ENCODE measurements around the gene EPHX1.

Gene EPHX1

GRCh38 chr1:225842074-225842473, 32.1 kb downstream of the EPHX1 start:
- H3K27ac Mint-ChIP-seq = no peak overlapping the region
- no peaks in the 10 kb centered on the region for H3K9me3 Mint-ChIP-seq
- ATAC-seq = peak; percentile 29
- no peak overlapping the region for H3K4me3 Mint-ChIP-seq
- H3K4me1 Mint-ChIP-seq = peaks cover 33% of the 10 kb centered on the region
- H3K27me3 Mint-ChIP-seq = no peaks in the 10 kb centered on the region
- no peak for DNase-seq

- no peak for ATAC-seq
- H3K4me3 Mint-ChIP-seq = no peak overlapping the region
- peak overlapping the region in 1 of 2 donors; percentile 59 for H3K27ac Mint-ChIP-seq
- H3K9me3 Mint-ChIP-seq = no peaks in the 10 kb centered on the region
- no peaks in the 10 kb centered on the region for H3K27me3 Mint-ChIP-seq
- no peak for DNase-seq
- H3K4me1 Mint-ChIP-seq = peaks cover 41% of the 10 kb centered on the region
Measured at GRCh38 chr1:225842788-225843425, 33.0 kb downstream of the EPHX1 start.

- Mint-ChIP-seq H3K4me3 (no peak overlapping the region), H3K4me1 (peaks cover 47% of the 10 kb centered on the region), H3K9me3 (no peaks in the 10 kb centered on the region), H3K27me3 (no peaks in the 10 kb centered on the region), H3K27ac (no peak overlapping the region)
- DNase-seq (no peak), ATAC-seq (no peak)
Measured at GRCh38 chr1:225843426-225843795, 33.5 kb downstream of the EPHX1 start.

- Mint-ChIP-seq H3K27me3 (no peaks in the 10 kb centered on the region), H3K4me3 (no peak overlapping the region), H3K9me3 (no peaks in the 10 kb centered on the region), H3K27ac (no peak overlapping the region), H3K4me1 (peaks cover 55% of the 10 kb centered on the region)
- ATAC-seq (no peak), DNase-seq (no peak)
Measured at GRCh38 chr1:225844236-225845061, 34.5 kb downstream of the EPHX1 start.

- Mint-ChIP-seq H3K9me3 (no peaks in the 10 kb centered on the region), H3K27me3 (no peaks in the 10 kb centered on the region), H3K4me1 (peaks cover 55% of the 10 kb centered on the region), H3K27ac (peak overlapping the region in 1 of 2 donors; percentile 64), H3K4me3 (no peak overlapping the region)
- no peak for ATAC-seq
- DNase-seq = no peak
Measured at GRCh38 chr1:225845097-225845496, 35.2 kb downstream of the EPHX1 start.

GRCh38 chr1:225845571-225846259, 35.8 kb downstream of the EPHX1 start:
- ATAC-seq (peak; percentile 22), DNase-seq (peak in 1 of 2 donors; percentile 23)
- Mint-ChIP-seq H3K4me3 (no peak overlapping the region), H3K9me3 (no peaks in the 10 kb centered on the region), H3K27ac (peak overlapping the region in 1 of 2 donors; percentile 64), H3K4me1 (peaks cover 58% of the 10 kb centered on the region), H3K27me3 (no peaks in the 10 kb centered on the region)

- H3K4me3 Mint-ChIP-seq = no peak overlapping the region
- DNase-seq = no peak
- ATAC-seq = no peak
- no peaks in the 10 kb centered on the region for H3K27me3 Mint-ChIP-seq
- no peaks in the 10 kb centered on the region for H3K9me3 Mint-ChIP-seq
- H3K27ac Mint-ChIP-seq = no peak overlapping the region
- peaks cover 67% of the 10 kb centered on the region for H3K4me1 Mint-ChIP-seq
Measured at GRCh38 chr1:225846331-225847310, 36.7 kb downstream of the EPHX1 start.

GRCh38 chr1:225847610-225848009, 37.7 kb downstream of the EPHX1 start:
- Mint-ChIP-seq H3K9me3 (no peaks in the 10 kb centered on the region), H3K4me1 (peaks cover 69% of the 10 kb centered on the region), H3K4me3 (peak overlapping the region in 1 of 2 donors; percentile 58), H3K27ac (peak overlapping the region in 1 of 2 donors; percentile 87), H3K27me3 (no peaks in the 10 kb centered on the region)
- DNase-seq = no peak
- peak; percentile 1 for ATAC-seq

GRCh38 chr1:225848030-225848955, 38.4 kb downstream of the EPHX1 start:
- DNase-seq (no peak), ATAC-seq (peak; percentile 49)
- no peaks in the 10 kb centered on the region for H3K9me3 Mint-ChIP-seq
- H3K27me3 Mint-ChIP-seq = no peaks in the 10 kb centered on the region
- H3K27ac Mint-ChIP-seq = peak overlapping the region; percentile 87 to 93
- peaks cover 76% of the 10 kb centered on the region for H3K4me1 Mint-ChIP-seq
- H3K4me3 Mint-ChIP-seq = peak overlapping the region; percentile 58 to 63

- Mint-ChIP-seq H3K27me3 (no peaks in the 10 kb centered on the region), H3K9me3 (no peaks in the 10 kb centered on the region), H3K27ac (peak overlapping the region in 1 of 2 donors; percentile 67), H3K4me1 (peaks cover 84% of the 10 kb centered on the region), H3K4me3 (peak overlapping the region in 1 of 2 donors; percentile 54)
- DNase-seq (peak; percentile 28 to 44), ATAC-seq (peak; percentile 16)
Measured at GRCh38 chr1:225849925-225850324, 40.0 kb downstream of the EPHX1 start.

GRCh38 chr1:225850370-225850769, 40.4 kb downstream of the EPHX1 start:
- no peak overlapping the region for H3K27ac Mint-ChIP-seq
- H3K4me1 Mint-ChIP-seq = peaks cover 85% of the 10 kb centered on the region
- no peaks in the 10 kb centered on the region for H3K9me3 Mint-ChIP-seq

GRCh38 chr1:225851805-225852204, 41.9 kb downstream of the EPHX1 start:
- Mint-ChIP-seq H3K4me1 (peaks cover 84% of the 10 kb centered on the region), H3K4me3 (peak overlapping the region in 1 of 2 donors; percentile 42), H3K27me3 (no peaks in the 10 kb centered on the region), H3K27ac (peak overlapping the region; percentile 66 to 73), H3K9me3 (no peaks in the 10 kb centered on the region)
- ATAC-seq (peak; percentile 57), DNase-seq (peak in 1 of 2 donors; percentile 41)

More at GRCh38 chr1:225850370-225850769, 40.4 kb downstream of the EPHX1 start:
- no peak for ATAC-seq
- Mint-ChIP-seq H3K27me3 (no peaks in the 10 kb centered on the region), H3K4me3 (no peak overlapping the region)
- no peak for DNase-seq

GRCh38 chr1:225852413-225853124, 42.6 kb downstream of the EPHX1 start:
- no peak for DNase-seq
- Mint-ChIP-seq H3K9me3 (no peaks in the 10 kb centered on the region), H3K27ac (peak overlapping the region; percentile 66 to 73), H3K4me3 (peak overlapping the region in 1 of 2 donors; percentile 41), H3K27me3 (no peaks in the 10 kb centered on the region), H3K4me1 (peaks cover 79% of the 10 kb centered on the region)
- ATAC-seq = no peak
